Keratinocyte (primary cell): ENCODE results near the gene MANF. TPM values are rescaled to one million over a fixed set of nuclear protein-coding genes. Genes with fewer than 3 reads are reported as not detected.

Experiments
- DNase-seq: peaks from one replicate; pipeline ENCODE4 v3.0.0-alpha.2; 2011; ENCODE audit warnings: low read depth, missing footprints, low spot score
- FAIRE-seq: peaks from 2 replicates; lab custom pipeline; 2011; peaks lifted over from hg19 to GRCh38; lab: Jason Lieb, UNC
- H2AFZ ChIP-seq: 2 replicates; pipeline ENCODE4 v1.6.0; 2012; ENCODE audit warnings: low read length, control low read depth, inconsistent platforms; ENCODE audit not compliant: control insufficient read depth
- H3K27ac ChIP-seq: 2 replicates; pipeline ENCODE4 v1.5.1; 2011; ENCODE audit warnings: low read length; ENCODE audit not compliant: control insufficient read depth, insufficient read depth
- H3K27me3 ChIP-seq: 3 replicates; pipeline ENCODE4 v1.6.0; 2011; ENCODE audit warnings: low read length; ENCODE audit not compliant: control insufficient read depth, insufficient read depth; ENCODE audit errors: extremely low read depth
- H3K36me3 ChIP-seq, 2 experiments: 2 replicates in 1 of 2; 3 replicates in 1 of 2; pipeline ENCODE4 v1.5.1; 2011; ENCODE audit warnings: low read length in 2 of 2, mild to moderate bottlenecking in 1 of 2; ENCODE audit not compliant: control insufficient read depth in 2 of 2, insufficient read depth in 2 of 2; ENCODE audit errors: extremely low read depth in 1 of 2
- H3K4me1 ChIP-seq: 3 replicates; pipeline ENCODE4 v1.5.1; 2011; ENCODE audit warnings: low read length; ENCODE audit not compliant: control insufficient read depth, insufficient read depth; ENCODE audit errors: extremely low read depth
- H3K4me2 ChIP-seq: 3 replicates; pipeline ENCODE4 v1.6.0; 2011; ENCODE audit warnings: low read depth, low read length; ENCODE audit not compliant: control insufficient read depth, insufficient read depth; ENCODE audit errors: extremely low read depth
- H3K4me3 ChIP-seq, 3 experiments: fragments of 200-600 bp in 1 of 3; sonication (generic) in 1 of 3; 2 replicates in 2 of 3; 3 replicates in 1 of 3; pipeline ENCODE4 v1.5.1; 2011 to 2016; ENCODE audit warnings: low read length in 3 of 3, mild to moderate bottlenecking in 3 of 3, control low read depth in 2 of 3, inconsistent platforms in 1 of 3, low read depth in 1 of 3, mixed read lengths in 1 of 3, mixed run types in 1 of 3, moderate library complexity in 1 of 3; ENCODE audit not compliant: control insufficient read depth in 2 of 3, insufficient read depth in 2 of 3; ENCODE audit errors: extremely low read depth in 1 of 3
- H3K79me2 ChIP-seq: 2 replicates; pipeline ENCODE4 v1.6.0; 2012; ENCODE audit warnings: low read length; ENCODE audit not compliant: control insufficient read depth, insufficient read depth
- H3K9ac ChIP-seq: 3 replicates; pipeline ENCODE4 v1.6.0; 2011; ENCODE audit warnings: low read length; ENCODE audit not compliant: control insufficient read depth, insufficient read depth; ENCODE audit errors: extremely low read depth
- H3K9me1 ChIP-seq: 3 replicates; pipeline ENCODE4 v1.6.0; 2011; ENCODE audit warnings: low read length; ENCODE audit not compliant: control insufficient read depth, insufficient read depth; ENCODE audit errors: extremely low read depth
- H3K9me3 ChIP-seq: 2 replicates; pipeline ENCODE4 v1.5.1; 2012; ENCODE audit warnings: low read depth, low read length; ENCODE audit not compliant: control insufficient read depth
- H4K20me1 ChIP-seq: 3 replicates; pipeline ENCODE4 v1.6.0; 2011; ENCODE audit warnings: low read length; ENCODE audit not compliant: control insufficient read depth, insufficient read depth; ENCODE audit errors: extremely low read depth
- EZH2 ChIP-seq: IDR thresholded peaks from one replicate; pipeline ENCODE4 v1.6.1; 2012; ENCODE audit warnings: inconsistent platforms, mild to moderate bottlenecking, low read length, moderate library complexity
- dilution Hi-C: fragments of 300-500 bp; cut with MboI; formaldehyde crosslinking; loops from one replicate; pipeline ENCODE4 v1.7.0; 2020; ENCODE audit warnings: low sequenced_read_pairs; ENCODE audit not compliant: extremely low pct_ligation_motif_present
- polyA plus RNA-seq, 5 experiments: library from polyadenylated mRNA; depleted of rRNA in 3 of 5; stranded (reverse) in 3 of 5; stranded (forward) in 1 of 5; unstranded in 1 of 5; fragments of >200 nt; gene quantifications; 1 replicate in 1 of 5; 2 replicates in 3 of 5; 3 replicates in 1 of 5; pipeline versions ENCODE4 v1.2.1 to v1.2.3, GENCODE V29; 2011 to 2012; ENCODE audit warnings: missing spikeins in 2 of 5, low read depth in 1 of 5, low replicate concordance in 1 of 5
- TF ChIP-seq, protein P1 (sequence below), 3 experiments: IDR thresholded peaks in 1 of 3; conservative IDR thresholded peaks in 1 of 3; optimal IDR thresholded peaks in 1 of 3; 2 replicates in 2 of 3; 3 replicates in 1 of 3; pipeline versions ENCODE3 to v1.5.1; 2011; ENCODE audit warnings: low read length in 3 of 3, mild to moderate bottlenecking in 3 of 3, moderate library complexity in 2 of 3, control low read depth in 1 of 3, inconsistent platforms in 1 of 3; ENCODE audit not compliant: insufficient read depth in 2 of 3; ENCODE audit errors: extremely low read depth in 1 of 3

The MANF gene
- polyA plus RNA-seq, 1 donor (not counting 4 experiments of a cell fraction or from before 2014, with no cell fraction given) = 143 TPM

DNA sequence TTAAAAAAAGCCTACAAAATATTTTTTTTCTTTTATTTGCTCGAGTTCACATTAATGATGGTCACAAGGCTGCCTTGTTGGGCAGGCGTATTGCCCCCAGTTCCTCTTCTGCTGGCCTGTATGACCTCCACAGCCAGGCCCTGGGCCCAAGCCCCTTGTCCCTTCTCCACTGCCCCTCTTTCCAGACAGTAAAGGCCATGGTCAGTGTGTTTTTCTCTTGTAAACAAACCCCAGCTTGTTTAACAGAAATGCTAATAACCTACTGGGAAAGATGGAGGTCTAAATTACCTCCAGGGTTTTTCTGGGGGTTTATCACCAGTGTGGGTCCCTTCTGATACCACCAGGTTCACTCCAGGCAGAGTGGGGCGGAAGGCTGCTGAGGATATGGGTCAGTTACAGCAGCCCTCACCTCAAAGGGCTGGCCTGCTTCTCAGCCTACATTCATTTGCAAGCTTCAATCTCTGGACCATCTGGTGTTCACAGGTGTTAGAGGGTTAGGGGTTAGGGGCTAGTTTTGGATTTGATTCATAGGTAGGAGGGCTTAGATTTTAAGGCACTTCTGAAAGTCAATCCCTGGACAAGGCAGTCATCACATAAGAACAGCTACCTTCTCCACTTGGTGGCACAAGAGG lies 2.0 kb upstream of the MANF start:
- Histone ChIP-seq H3K4me2 (peak overlapping the region; percentile 88), H3K36me3 (peaks cover 6 to 14% of the 10 kb centered on the region in 2 experiments), H4K20me1 (peaks cover 5% of the 10 kb centered on the region), H3K9me3 (no peaks in the 10 kb centered on the region), H3K4me1 (peaks cover 25% of the 10 kb centered on the region), H3K9ac (peak overlapping the region; percentile 97), H3K4me3 (peak overlapping the region in 1 of 3 experiments; percentile 92), H3K27ac (no peak overlapping the region), H3K9me1 (no peaks in the 10 kb centered on the region), H3K27me3 (no peaks in the 10 kb centered on the region), H3K79me2 (peaks cover 37% of the 10 kb centered on the region), H2AFZ (no peak overlapping the region)
- dilution Hi-C loops = loop anchor here (25.0 kb wide), 1 partner anchor 771 kb away; the partner anchor contains the start of genes CISH and MAPKAPK3
- FAIRE-seq (no peak), DNase-seq (no peak)
- no peak for TF ChIP-seq EZH2
- TF ChIP-seq, protein P1, sequence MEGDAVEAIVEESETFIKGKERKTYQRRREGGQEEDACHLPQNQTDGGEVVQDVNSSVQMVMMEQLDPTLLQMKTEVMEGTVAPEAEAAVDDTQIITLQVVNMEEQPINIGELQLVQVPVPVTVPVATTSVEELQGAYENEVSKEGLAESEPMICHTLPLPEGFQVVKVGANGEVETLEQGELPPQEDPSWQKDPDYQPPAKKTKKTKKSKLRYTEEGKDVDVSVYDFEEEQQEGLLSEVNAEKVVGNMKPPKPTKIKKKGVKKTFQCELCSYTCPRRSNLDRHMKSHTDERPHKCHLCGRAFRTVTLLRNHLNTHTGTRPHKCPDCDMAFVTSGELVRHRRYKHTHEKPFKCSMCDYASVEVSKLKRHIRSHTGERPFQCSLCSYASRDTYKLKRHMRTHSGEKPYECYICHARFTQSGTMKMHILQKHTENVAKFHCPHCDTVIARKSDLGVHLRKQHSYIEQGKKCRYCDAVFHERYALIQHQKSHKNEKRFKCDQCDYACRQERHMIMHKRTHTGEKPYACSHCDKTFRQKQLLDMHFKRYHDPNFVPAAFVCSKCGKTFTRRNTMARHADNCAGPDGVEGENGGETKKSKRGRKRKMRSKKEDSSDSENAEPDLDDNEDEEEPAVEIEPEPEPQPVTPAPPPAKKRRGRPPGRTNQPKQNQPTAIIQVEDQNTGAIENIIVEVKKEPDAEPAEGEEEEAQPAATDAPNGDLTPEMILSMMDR (optimal IDR thresholded peaks at IDR 0.05 in 1 of 3, IDR thresholded peaks at IDR 0.05 in 1 of 3, conservative IDR thresholded peaks at IDR 0.05 in 1 of 3; ENCODE audit: extremely low read depth in 1 of 3, insufficient read depth in 2 of 3, low read length in 3 of 3) = no peak

DNA sequence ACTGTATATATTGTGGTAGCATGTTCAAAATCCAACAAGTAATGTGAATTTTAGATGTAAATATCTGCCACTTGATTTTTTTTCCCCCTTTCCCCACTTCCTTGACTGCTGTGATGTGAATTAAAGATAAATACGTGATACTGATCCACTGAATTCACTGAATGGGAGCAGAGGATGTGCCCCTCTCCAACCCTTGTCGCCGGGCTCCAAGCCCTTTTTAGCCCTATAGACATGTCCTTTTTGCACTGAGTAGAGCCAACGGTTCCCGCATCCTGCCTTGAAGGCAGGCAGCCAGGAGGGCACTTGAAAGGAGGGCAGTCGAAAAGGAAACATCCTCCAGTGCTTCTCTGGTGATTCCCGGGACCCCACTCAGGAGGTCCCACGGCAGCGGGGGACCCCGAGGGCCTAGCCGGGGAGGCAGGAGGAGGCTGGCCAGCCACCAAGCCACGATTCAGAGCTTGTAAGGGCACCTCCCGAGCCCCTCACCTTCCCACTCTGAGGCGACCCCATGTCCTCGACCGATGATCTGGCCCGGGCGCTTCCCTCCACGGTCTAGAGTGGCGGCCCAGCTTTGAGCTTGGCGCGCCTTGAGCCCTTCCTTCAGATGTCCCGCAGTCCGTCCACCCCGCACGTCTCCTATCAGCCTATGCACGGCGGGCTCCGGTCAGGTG lies 901 bp upstream of the MANF start:
- Histone ChIP-seq H3K79me2 (peaks cover 37% of the 10 kb centered on the region), H3K9ac (peak overlapping the region; percentile 97), H3K9me1 (no peaks in the 10 kb centered on the region), H3K27me3 (no peaks in the 10 kb centered on the region), H3K27ac (peak overlapping the region; percentile 94), H3K4me1 (peaks cover 36% of the 10 kb centered on the region), H3K4me3 (peak overlapping the region; percentile 72 to 92 (median 92)), H4K20me1 (peaks cover 12% of the 10 kb centered on the region), H3K9me3 (no peaks in the 10 kb centered on the region), H3K4me2 (peak overlapping the region; percentile 88), H3K36me3 (peaks cover 9 to 26% of the 10 kb centered on the region in 2 experiments), H2AFZ (peak overlapping the region; percentile 92)
- dilution Hi-C loops = loop anchor here (25.0 kb wide), 1 partner anchor 772 kb away; the partner anchor contains the start of genes CISH and MAPKAPK3
- no peak for FAIRE-seq
- no peak for DNase-seq
- TF ChIP-seq EZH2 = no peak
- TF ChIP-seq, protein P1 (optimal IDR thresholded peaks at IDR 0.05 in 1 of 3, IDR thresholded peaks at IDR 0.05 in 1 of 3, conservative IDR thresholded peaks at IDR 0.05 in 1 of 3; ENCODE audit: extremely low read depth in 1 of 3, insufficient read depth in 2 of 3, low read length in 3 of 3) = no peak
